ENCODE results near the gene DGKI. TPM values are rescaled to one million over a fixed set of nuclear protein-coding genes. Genes with fewer than 3 reads are reported as not detected.

Gene DGKI
- total and polyA plus RNA-seq, 2 experiments from 2014 or later, result 0.16 to 1.0 TPM

- TF ChIP-seq ZNF462 (CRISPR knock-in tag; IDR thresholded peaks at IDR 0.05) (no peak), ZNF114 (CRISPR knock-in tag; IDR thresholded peaks at IDR 0.05) (no peak)
Observed at GRCh38 chr7:137869260-137869659, 22.5 kb upstream of the DGKI start (continued).

GRCh38 chr7:137867289-137867688, 20.5 kb upstream of the DGKI start:
- H3K27ac ChIP-seq (ENCODE audit: low read depth), result no peak overlapping the region
- Mint-ChIP-seq H3K4me1 (no peaks in the 10 kb centered on the region; the same call in 1 of the 3 replicates), H3K9me3 (no peaks in the 10 kb centered on the region; the same call in 2 of the 3 replicates), H3K4me3 (no peak overlapping the region), H3K27ac (no peak overlapping the region), H3K27me3 (ENCODE audit: insufficient read depth, low read depth, poor library complexity) (peaks cover 3% of the 10 kb centered on the region), H3K36me3 (ENCODE audit: low read depth) (peaks cover 34% of the 10 kb centered on the region)
- H3K79me2 ChIP-seq (replicated peaks; ENCODE audit: insufficient read depth), result no peaks in the 10 kb centered on the region
- 0 out of 4 replicates have a peak, but pooled peaks of 1 of the 2 experiments have one; percentile 11 for TF ChIP-seq CTCF (conservative IDR thresholded peaks at IDR 0.05; ENCODE audit: low read depth in 2 of 2)
- TF ChIP-seq POLR2AphosphoS5 (IDR thresholded peaks at IDR 0.05; ENCODE audit: low read depth), result no peak
- H4K20me1 ChIP-seq (replicated peaks; ENCODE audit: insufficient read depth), result no peaks in the 10 kb centered on the region
- no peak overlapping the region for H2AFZ ChIP-seq
- H3K36me3 ChIP-seq (ENCODE audit: insufficient read depth), result no peaks in the 10 kb centered on the region
- no peaks in the 10 kb centered on the region; the same call in 1 of the 2 replicates for H3K9me2 ChIP-seq (ENCODE audit: insufficient read depth)
- H3K4me2 ChIP-seq, result no peak overlapping the region
- ATAC-seq (no peak), DNase-seq (ENCODE audit: low spot score) (no peak)
- no peaks in the 10 kb centered on the region for H3F3A ChIP-seq (replicated peaks; ENCODE audit: low read depth)
- no peak overlapping the region for H3K4me3 ChIP-seq
- no peaks in the 10 kb centered on the region for H3K27me3 ChIP-seq (ENCODE audit: insufficient read depth)
- no peaks in the 10 kb centered on the region for H3K4me1 ChIP-seq (ENCODE audit: insufficient read depth)

Measured in GM23338 (cell line).